ENCODE data around the gene SRL.

DNA sequence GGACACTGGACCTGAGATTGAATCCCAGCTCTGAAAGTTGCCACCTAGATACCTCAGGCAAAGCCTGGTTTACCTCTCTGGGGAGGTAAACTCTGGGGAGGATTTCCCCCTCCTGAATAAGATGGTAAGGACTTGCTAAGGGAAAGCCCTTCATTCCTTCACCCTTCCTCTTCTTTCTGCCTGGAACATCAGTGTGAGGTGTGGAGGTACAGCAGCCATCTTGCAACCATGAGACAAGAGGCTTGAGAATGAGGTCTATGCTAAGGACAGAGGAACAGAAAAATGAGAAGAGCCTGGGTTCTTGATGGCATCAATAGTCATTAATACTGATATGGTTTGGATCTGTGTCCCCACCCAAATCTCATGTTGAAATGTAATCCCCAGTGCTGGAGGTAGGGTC lies 101.9 kb downstream of the SRL start:
- TF ChIP-seq, protein P1, sequence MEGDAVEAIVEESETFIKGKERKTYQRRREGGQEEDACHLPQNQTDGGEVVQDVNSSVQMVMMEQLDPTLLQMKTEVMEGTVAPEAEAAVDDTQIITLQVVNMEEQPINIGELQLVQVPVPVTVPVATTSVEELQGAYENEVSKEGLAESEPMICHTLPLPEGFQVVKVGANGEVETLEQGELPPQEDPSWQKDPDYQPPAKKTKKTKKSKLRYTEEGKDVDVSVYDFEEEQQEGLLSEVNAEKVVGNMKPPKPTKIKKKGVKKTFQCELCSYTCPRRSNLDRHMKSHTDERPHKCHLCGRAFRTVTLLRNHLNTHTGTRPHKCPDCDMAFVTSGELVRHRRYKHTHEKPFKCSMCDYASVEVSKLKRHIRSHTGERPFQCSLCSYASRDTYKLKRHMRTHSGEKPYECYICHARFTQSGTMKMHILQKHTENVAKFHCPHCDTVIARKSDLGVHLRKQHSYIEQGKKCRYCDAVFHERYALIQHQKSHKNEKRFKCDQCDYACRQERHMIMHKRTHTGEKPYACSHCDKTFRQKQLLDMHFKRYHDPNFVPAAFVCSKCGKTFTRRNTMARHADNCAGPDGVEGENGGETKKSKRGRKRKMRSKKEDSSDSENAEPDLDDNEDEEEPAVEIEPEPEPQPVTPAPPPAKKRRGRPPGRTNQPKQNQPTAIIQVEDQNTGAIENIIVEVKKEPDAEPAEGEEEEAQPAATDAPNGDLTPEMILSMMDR (conservative IDR thresholded peaks at IDR 0.05; ENCODE audit: low read depth in 2 of 2) = no peak
- TF ChIP-seq EZH2 (IDR thresholded peaks at IDR 0.05; ENCODE audit: low read depth, unreplicated experiment) = no peak
- no peak for TF ChIP-seq JUNB (IDR thresholded peaks at IDR 0.05; ENCODE audit: unreplicated experiment)

All from GM23338 (cell line).